Esophagus muscularis mucosa (tissue), 4 donors: ENCODE data around the gene CNNM4. TPM values are rescaled to one million over a fixed set of nuclear protein-coding genes. Genes with fewer than 3 reads are reported as not detected.

ENCODE experiments used
- DNase-seq: peaks from one replicate; pipeline ENCODE4 v3.0.0-alpha.2; 2017; ENCODE audit errors: extremely low spot score
- H3K27ac ChIP-seq, 4 donors: fragments of 200-600 bp; sonication (generic); replicated peaks in 1 of 4; 1 replicate in 3 of 4; 2 replicates in 1 of 4; pipeline ENCODE4 v1.5.1; 2016 to 2019; ENCODE audit warnings: mild to moderate bottlenecking in 1 of 4
- H3K27me3 ChIP-seq, 4 donors: fragments of 200-600 bp; sonication (generic); one replicate each; pipeline versions ENCODE4 v1.5.1 to v1.6.0; 2016 to 2019
- H3K36me3 ChIP-seq, 4 donors: fragments of 200-600 bp; sonication (generic); one replicate each; pipeline ENCODE4 v1.5.1; 2016 to 2019
- H3K4me1 ChIP-seq, 4 donors: fragments of 200-600 bp; sonication (generic); one replicate each; pipeline ENCODE4 v1.5.1; 2016 to 2019
- H3K4me3 ChIP-seq, 4 donors: fragments of 200-600 bp; sonication (generic); 1 replicate in 2 of 4; 2 replicates in 2 of 4; pipeline ENCODE4 v1.5.1; 2016 to 2019; ENCODE audit warnings: mild to moderate bottlenecking in 4 of 4, moderate library complexity in 1 of 4
- H3K9me3 ChIP-seq, 4 donors: fragments of 200-600 bp; sonication (generic); 1 replicate in 3 of 4; 2 replicates in 1 of 4; pipeline ENCODE4 v1.5.1; 2016 to 2019
- EP300 ChIP-seq: sonication (generic); formaldehyde crosslinking; IDR thresholded peaks from one replicate; pipeline ENCODE4 v1.6.1; 2017; ENCODE audit warnings: antibody characterized with exemption
- POLR2A ChIP-seq: fragments of 450-650 bp; IDR thresholded peaks from one replicate; pipeline ENCODE4 v1.6.1; 2017; ENCODE audit warnings: antibody characterized with exemption, moderate library complexity, mild to moderate bottlenecking, low read depth
- POLR2AphosphoS5 ChIP-seq, 2 donors: sonication (generic); formaldehyde crosslinking; IDR thresholded peaks; one replicate each; pipeline ENCODE4 v1.6.1; 2017; ENCODE audit warnings: antibody characterized with exemption in 2 of 2
- WGBS: methylation state at CpG from one replicate; pipeline ENCODE4 v1.1.5; 2018; 5-methylcytosine and 5-hydroxymethylcytosine counted together
- intact Hi-C: fragments of 100-400 bp; cut with DNase I; formaldehyde crosslinking; loops from one replicate; pipeline ENCODE4 v1.15.1; 2023
- total RNA-seq, 4 donors: library from RNA; depleted of rRNA; stranded (reverse); fragments of >200 nt; gene quantifications; one replicate each; pipeline versions ENCODE4 v1.1.0 to v1.2.1, GENCODE V29; 2016
- TF ChIP-seq, protein P1 (sequence below), 3 experiments: fragments of 200-600 bp in 2 of 3; fragments of 450-650 bp in 1 of 3; sonication (generic) in 2 of 3; IDR thresholded peaks; one replicate each; pipeline ENCODE4 v1.5.1; 2017 to 2019; ENCODE audit warnings: antibody characterized with exemption in 3 of 3, mild to moderate bottlenecking in 2 of 3, moderate library complexity in 1 of 3

The CNNM4 gene
- total RNA-seq, 4 donors from 2014 or later: 3.3 to 7.5 (median 5.3) TPM

DNA sequence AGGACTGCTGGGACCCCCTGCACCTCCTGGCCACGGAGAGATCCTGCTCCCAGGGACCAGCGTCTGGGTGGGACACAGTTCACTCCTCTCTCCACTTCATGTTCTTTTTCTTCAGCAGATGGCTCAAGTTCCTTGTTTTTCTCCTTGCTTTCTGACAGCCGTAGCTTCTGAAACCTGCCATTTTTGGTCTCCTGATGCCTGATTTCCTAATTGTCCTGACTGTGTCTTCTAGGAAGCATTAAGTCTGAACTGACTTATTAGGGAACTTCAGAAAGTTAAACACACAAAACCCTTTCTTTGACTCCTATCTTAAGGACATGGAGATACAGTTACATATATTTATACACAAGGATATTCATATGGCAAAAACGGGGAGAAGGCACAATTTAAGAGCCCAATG lies 22.7 kb downstream of the CNNM4 start:
- no peak overlapping the region for H3K4me3 ChIP-seq
- 76% methylated on average over 4 of the region's 4 CpGs for WGBS
- DNase-seq: no peak
- no peaks in the 10 kb centered on the region for H3K9me3 ChIP-seq
- TF ChIP-seq EP300 (no peak), POLR2A (no peak), POLR2AphosphoS5 (IDR thresholded peaks at IDR 0.05) (no peak)
- TF ChIP-seq, protein P1, sequence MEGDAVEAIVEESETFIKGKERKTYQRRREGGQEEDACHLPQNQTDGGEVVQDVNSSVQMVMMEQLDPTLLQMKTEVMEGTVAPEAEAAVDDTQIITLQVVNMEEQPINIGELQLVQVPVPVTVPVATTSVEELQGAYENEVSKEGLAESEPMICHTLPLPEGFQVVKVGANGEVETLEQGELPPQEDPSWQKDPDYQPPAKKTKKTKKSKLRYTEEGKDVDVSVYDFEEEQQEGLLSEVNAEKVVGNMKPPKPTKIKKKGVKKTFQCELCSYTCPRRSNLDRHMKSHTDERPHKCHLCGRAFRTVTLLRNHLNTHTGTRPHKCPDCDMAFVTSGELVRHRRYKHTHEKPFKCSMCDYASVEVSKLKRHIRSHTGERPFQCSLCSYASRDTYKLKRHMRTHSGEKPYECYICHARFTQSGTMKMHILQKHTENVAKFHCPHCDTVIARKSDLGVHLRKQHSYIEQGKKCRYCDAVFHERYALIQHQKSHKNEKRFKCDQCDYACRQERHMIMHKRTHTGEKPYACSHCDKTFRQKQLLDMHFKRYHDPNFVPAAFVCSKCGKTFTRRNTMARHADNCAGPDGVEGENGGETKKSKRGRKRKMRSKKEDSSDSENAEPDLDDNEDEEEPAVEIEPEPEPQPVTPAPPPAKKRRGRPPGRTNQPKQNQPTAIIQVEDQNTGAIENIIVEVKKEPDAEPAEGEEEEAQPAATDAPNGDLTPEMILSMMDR (IDR thresholded peaks at IDR 0.05): no peak
- no peaks in the 10 kb centered on the region for H3K36me3 ChIP-seq
- H3K27me3 ChIP-seq: no peaks in the 10 kb centered on the region
- intact Hi-C loops: no loop called here
- peaks cover 20 to 23% (median 21%) of the 10 kb centered on the region in 4 donors for H3K4me1 ChIP-seq
- no peak overlapping the region for H3K27ac ChIP-seq

DNA sequence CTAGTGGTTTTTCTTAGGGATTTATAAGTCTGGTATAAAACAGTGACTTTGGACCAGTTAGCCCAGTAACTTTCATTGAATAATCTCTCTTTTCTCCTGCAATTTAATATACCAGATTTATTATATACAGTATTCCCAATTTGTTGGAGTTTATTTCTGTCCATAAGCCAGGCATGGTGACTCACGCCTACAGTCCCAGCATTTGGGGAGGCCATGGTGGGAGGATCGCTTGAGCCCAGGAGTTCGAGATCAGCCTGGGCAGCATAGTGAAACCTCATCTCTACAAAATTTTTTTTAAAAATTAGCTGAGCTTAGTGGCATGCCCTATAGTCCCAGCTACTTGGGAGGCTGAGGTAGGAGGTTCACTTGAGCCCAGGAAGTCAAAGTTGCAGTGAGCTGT lies 26.7 kb downstream of the CNNM4 start:
- 98% methylated on average over 3 of the region's 3 CpGs for WGBS
- Histone ChIP-seq H3K27me3 (no peaks in the 10 kb centered on the region), H3K36me3 (no peaks in the 10 kb centered on the region), H3K4me1 (peaks cover 30 to 33% (median 31%) of the 10 kb centered on the region in 4 donors), H3K27ac (peak overlapping the region in 1 of 4 donors; percentile 51), H3K9me3 (no peaks in the 10 kb centered on the region), H3K4me3 (no peak overlapping the region)
- no peak for TF ChIP-seq EP300
- no peak for TF ChIP-seq POLR2A
- no peak for TF ChIP-seq POLR2AphosphoS5 (IDR thresholded peaks at IDR 0.05)
- TF ChIP-seq, protein P1 (IDR thresholded peaks at IDR 0.05): no peak
- no peak for DNase-seq
- intact Hi-C loops: no loop called here

DNA sequence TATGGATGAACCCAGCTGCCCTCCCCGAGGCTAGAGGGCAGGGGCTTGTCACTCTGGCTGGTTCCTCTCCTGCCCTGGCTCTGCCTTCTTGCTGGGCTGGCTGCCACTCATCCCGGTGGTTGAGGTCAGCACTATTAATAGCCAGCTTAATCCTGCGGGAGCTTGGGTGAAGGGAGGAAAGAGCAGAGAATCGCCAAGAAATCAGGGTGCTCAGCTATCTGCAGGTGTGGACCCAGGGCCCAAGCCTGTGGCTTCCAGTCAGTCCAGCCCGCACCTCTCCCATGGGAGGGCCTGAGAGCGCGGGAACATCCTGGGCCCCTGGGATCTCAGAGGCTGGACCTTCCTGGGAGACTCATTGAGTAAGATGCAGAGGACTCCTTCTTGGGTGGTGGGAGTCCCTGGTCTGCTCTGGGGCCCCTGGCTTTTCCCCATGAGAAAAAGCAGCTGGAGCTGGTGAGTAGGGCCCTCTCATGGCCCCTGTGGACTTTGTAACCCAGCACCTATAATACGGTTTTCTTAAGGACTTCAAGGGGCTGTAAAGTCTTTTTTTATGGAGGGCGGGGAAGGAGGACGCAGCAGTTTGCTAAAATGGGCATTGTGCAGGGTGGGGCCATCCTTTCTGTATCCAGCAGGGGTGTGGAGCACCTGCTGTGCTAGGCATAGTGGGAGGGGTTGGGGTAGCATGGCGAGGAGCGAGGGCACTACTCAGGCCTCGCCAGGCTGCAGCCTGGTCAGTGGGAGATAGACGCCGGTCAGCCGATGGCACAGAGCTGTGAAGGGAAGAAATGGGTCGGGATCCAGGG lies 27.9 kb downstream of the CNNM4 start:
- H3K27me3 ChIP-seq: no peaks in the 10 kb centered on the region
- no peak overlapping the region for H3K4me3 ChIP-seq
- no peak for DNase-seq
- H3K36me3 ChIP-seq: no peaks in the 10 kb centered on the region
- WGBS: 73% methylated on average over 14 of the region's 17 CpGs
- no peak for TF ChIP-seq EP300
- peak in 1 of 2 donors; percentile 16 for TF ChIP-seq POLR2AphosphoS5 (IDR thresholded peaks at IDR 0.05)
- peak overlapping the region; percentile 31 to 69 (median 60) for H3K27ac ChIP-seq
- H3K4me1 ChIP-seq: peaks cover 32 to 43% (median 36%) of the 10 kb centered on the region in 4 donors
- H3K9me3 ChIP-seq: no peaks in the 10 kb centered on the region
- intact Hi-C loops: no loop called here

DNA sequence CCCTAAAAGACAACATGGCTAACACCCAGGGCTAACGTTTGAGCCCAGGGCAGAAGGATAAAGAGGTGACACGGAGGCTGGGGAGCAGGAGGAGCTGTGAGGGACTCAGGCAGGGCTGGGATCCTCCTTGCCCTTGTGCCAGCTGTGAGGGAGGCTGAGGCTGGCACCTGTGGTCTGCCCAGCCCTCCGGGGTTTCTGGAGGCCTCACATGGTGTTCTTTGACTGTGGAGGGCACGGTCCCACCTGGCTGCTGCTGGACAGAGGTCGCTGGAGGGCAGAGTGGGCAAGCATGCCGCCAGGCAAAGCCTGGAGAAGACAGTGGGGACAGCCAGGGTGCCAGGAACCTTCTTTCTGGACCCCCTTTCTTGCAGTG lies 28.5 kb downstream of the CNNM4 start:
- Histone ChIP-seq H3K9me3 (no peaks in the 10 kb centered on the region), H3K27me3 (no peaks in the 10 kb centered on the region), H3K36me3 (no peaks in the 10 kb centered on the region), H3K4me3 (no peak overlapping the region), H3K4me1 (peaks cover 32 to 43% (median 36%) of the 10 kb centered on the region in 4 donors), H3K27ac (peak overlapping the region in 2 of 4 donors; percentile 69)
- no peak for DNase-seq
- intact Hi-C loops: no loop called here
- TF ChIP-seq POLR2AphosphoS5 (IDR thresholded peaks at IDR 0.05) (no peak), EP300 (no peak), POLR2A (no peak)
- 88% methylated on average over 6 of the region's 6 CpGs for WGBS

DNA sequence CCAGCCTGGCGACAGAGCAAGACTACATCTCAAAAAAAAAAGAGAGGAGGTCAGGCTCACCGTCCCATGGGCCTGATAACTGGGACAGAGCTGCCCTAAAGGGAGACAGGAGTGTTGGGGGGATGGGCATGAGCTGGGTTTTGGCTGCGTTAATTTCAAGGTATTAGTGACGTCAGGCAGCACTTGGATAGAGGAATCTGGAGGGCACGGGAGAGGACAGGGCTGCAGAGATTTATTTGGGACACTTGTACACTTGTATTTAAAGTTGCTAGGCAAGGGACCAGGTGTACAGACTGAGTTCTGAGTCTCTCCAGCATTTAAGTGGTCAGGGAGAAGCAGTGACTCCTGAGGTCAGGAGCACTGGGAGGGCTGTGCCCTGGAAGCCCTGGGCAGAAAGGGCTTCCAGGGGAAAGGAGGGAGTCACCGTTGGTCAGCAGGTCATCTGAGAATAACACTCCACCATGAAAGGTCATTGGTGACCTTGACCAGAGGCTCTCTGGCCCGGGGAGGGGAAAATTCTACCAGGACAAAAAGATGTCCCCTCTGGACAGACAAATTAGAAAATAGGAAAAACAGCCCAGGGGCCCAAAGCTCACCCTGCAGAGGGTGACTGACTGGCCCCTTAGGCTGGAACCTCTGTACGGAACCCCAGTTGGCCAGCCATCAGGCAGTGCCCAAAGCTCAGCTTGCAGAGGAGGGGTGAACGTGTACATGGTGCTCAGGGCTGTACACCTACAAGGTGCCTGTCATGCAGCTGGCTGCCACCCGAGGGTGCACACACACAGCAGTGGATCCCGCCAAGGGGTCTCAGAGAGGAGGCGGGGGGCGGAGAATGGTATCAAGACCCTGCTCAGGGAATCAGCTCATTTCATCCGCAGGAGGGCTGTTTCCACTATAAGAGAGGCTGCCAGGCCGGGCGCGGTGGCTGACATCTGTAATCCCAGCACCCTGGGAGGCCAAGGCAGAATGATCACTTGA lies 32.4 kb downstream of the CNNM4 start:
- 87% methylated on average over 16 of the region's 17 CpGs for WGBS
- Histone ChIP-seq H3K4me1 (peaks cover 14 to 23% (median 19%) of the 10 kb centered on the region in 4 donors), H3K4me3 (no peak overlapping the region), H3K9me3 (no peaks in the 10 kb centered on the region), H3K27ac (no peak overlapping the region), H3K27me3 (no peaks in the 10 kb centered on the region), H3K36me3 (peaks cover 6 to 13% (median 11%) of the 10 kb centered on the region in 4 donors)
- intact Hi-C loops: no loop called here
- no peak for DNase-seq
- TF ChIP-seq, protein P1 (IDR thresholded peaks at IDR 0.05): no peak
